ENCODE measurements around the gene MYG1.
"Not testable (repeated sequence)": the region's sequence is repeated elsewhere in the genome, so short reads cannot be mapped to it uniquely, and the experiment has no call there.

The MYG1 gene

GRCh38 chr12:53287741-53288216, 11.7 kb upstream of the MYG1 start:
- peak; percentile 62 for DNase-seq

- DNase-seq: no peak
Measured at GRCh38 chr12:53288322-53288721, 11.2 kb upstream of the MYG1 start.

GRCh38 chr12:53289891-53290290, 9.6 kb upstream of the MYG1 start:
- no peak for DNase-seq

- no peak for DNase-seq
Measured at GRCh38 chr12:53290661-53291060, 8.8 kb upstream of the MYG1 start.

GRCh38 chr12:53292426-53292825, 7.1 kb upstream of the MYG1 start:
- DNase-seq: no peak

- peak; percentile 85 for DNase-seq
Measured at GRCh38 chr12:53295070-53295890, 4.2 kb upstream of the MYG1 start, which contains the start of gene PFDN5. Gene PFDN5, plus strand, starts transcription at chr12:53295542. Its CDS starts 26 bp downstream, at chr12:53295568.

- DNase-seq: no peak
Measured at GRCh38 chr12:53295891-53296219, 3.6 kb upstream of the MYG1 start.

GRCh38 chr12:53297106-53297505, 2.4 kb upstream of the MYG1 start:
- not testable (repeated sequence) for DNase-seq

GRCh38 chr12:53298164-53298563, 1.3 kb upstream of the MYG1 start:
- no peak for DNase-seq

GRCh38 chr12:53299101-53299453, 418 bp upstream of the MYG1 start:
- no peak for DNase-seq

GRCh38 chr12:53300187-53300586, 692 bp downstream of the MYG1 start:
- DNase-seq: no peak

GRCh38 chr12:53302903-53303302, 3.4 kb downstream of the MYG1 start:
- DNase-seq: no peak

GRCh38 chr12:53306826-53307225, 7.3 kb downstream of the MYG1 start:
- no peak for DNase-seq

GRCh38 chr12:53308276-53308675, 8.8 kb downstream of the MYG1 start:
- no peak for DNase-seq

GRCh38 chr12:53313996-53314395, 14.5 kb downstream of the MYG1 start:
- no peak for DNase-seq

GRCh38 chr12:53320352-53321195, 21.1 kb downstream of the MYG1 start:
- no peak for DNase-seq

GRCh38 chr12:53324113-53324778, 24.8 kb downstream of the MYG1 start:
- peak; percentile 52 for DNase-seq

- peak; percentile 76 for DNase-seq
Measured at GRCh38 chr12:53324779-53325510, 25.4 kb downstream of the MYG1 start.

GRCh38 chr12:53325511-53326061, 26.1 kb downstream of the MYG1 start:
- peak; percentile 6 for DNase-seq

GRCh38 chr12:53326460-53327185, 27.1 kb downstream of the MYG1 start:
- DNase-seq: no peak

GRCh38 chr12:53327435-53328042, 28.0 kb downstream of the MYG1 start:
- DNase-seq: no peak
